Stomach (tissue), 9 donors: ENCODE results near the gene NXPE4. TPM values are rescaled to one million over a fixed set of nuclear protein-coding genes. Genes with fewer than 3 reads are reported as not detected.

Source experiments
- DNase-seq, 2 donors: peaks; one replicate each; pipeline versions ENCODE4 v3.0.0 to v3.0.0-alpha.2; 2013 to 2019
- H3K27ac ChIP-seq, 5 donors: fragments of 200-600 bp in 4 of 5; sonication (generic) in 4 of 5; one replicate each; pipeline ENCODE4 v1.5.1; 2013 to 2019; ENCODE audit warnings: mild to moderate bottlenecking in 1 of 5, moderate library complexity in 1 of 5
- H3K27me3 ChIP-seq, 3 donors: fragments of 200-600 bp; sonication (generic); one replicate each; pipeline ENCODE4 v1.5.1; 2017 to 2019; ENCODE audit warnings: mixed run types in 1 of 3
- H3K36me3 ChIP-seq, 4 donors: fragments of 200-600 bp; sonication (generic); 1 replicate in 3 of 4; 2 replicates in 1 of 4; pipeline ENCODE4 v1.5.1; 2016 to 2019
- H3K4me1 ChIP-seq, 4 donors: fragments of 200-600 bp; sonication (generic); one replicate each; pipeline ENCODE4 v1.5.1; 2016 to 2019
- H3K4me3 ChIP-seq, 4 donors: fragments of 200-600 bp; sonication (generic) in 3 of 4; one replicate each; pipeline ENCODE4 v1.5.1; 2016 to 2019; ENCODE audit warnings: mild to moderate bottlenecking in 1 of 4
- H3K9me3 ChIP-seq, 4 donors: fragments of 200-600 bp; sonication (generic); one replicate each; pipeline ENCODE4 v1.5.1; 2016 to 2019
- CTCF ChIP-seq, 7 experiments: fragments of 450-650 bp in 4 of 7; fragments of 200-600 bp in 3 of 7; sonication (generic) in 3 of 7; IDR thresholded peaks; one replicate each; pipeline ENCODE4 v1.5.1; 2016 to 2019; ENCODE audit warnings: antibody characterized with exemption in 7 of 7, control low read depth in 2 of 7, mild to moderate bottlenecking in 1 of 7
- EP300 ChIP-seq: sonication (generic); formaldehyde crosslinking; IDR thresholded peaks from one replicate; pipeline ENCODE4 v1.6.1; 2017; ENCODE audit warnings: antibody characterized with exemption
- POLR2A ChIP-seq, 4 donors: fragments of 450-650 bp; IDR thresholded peaks; one replicate each; pipeline ENCODE4 v1.6.1; 2016; ENCODE audit warnings: antibody characterized with exemption in 4 of 4, control low read depth in 2 of 4, mild to moderate bottlenecking in 1 of 4, moderate library complexity in 1 of 4
- POLR2AphosphoS5 ChIP-seq, 3 donors: sonication (generic); formaldehyde crosslinking; IDR thresholded peaks; one replicate each; pipeline ENCODE4 v1.6.1; 2016; ENCODE audit warnings: antibody characterized with exemption in 3 of 3
- WGBS, 5 donors: extraction: QIAGEN DNeasy Blood & Tissue Kit in 3 of 5; methylation state at CpG; one replicate each; pipeline versions ENCODE4 v1.1.5 to v1.1.7; 2013 to 2018; 5-methylcytosine and 5-hydroxymethylcytosine counted together
- intact Hi-C: fragments of 100-400 bp; cut with DNase I; formaldehyde crosslinking; loops from one replicate; pipeline ENCODE4 v1.15.1; 2023; ENCODE audit warnings: low total_unique reads
- polyA plus RNA-seq, 3 donors: library from polyadenylated mRNA; stranded (reverse); fragments of 200-250 nt; gene quantifications; one replicate each; pipeline ENCODE4 v1.2.3, GENCODE V29; 2013
- small RNA-seq, 4 donors: library from RNA; depleted of rRNA; stranded (forward); fragments of <200 nt; gene quantifications; one replicate each; pipeline ENCODE3, GENCODE V24; 2016
- total RNA-seq, 5 donors: library from RNA; depleted of rRNA; stranded (reverse); fragments of >200 nt; gene quantifications; one replicate each; pipeline versions ENCODE4 v1.1.0 to v1.2.3, GENCODE V29; 2014 to 2016
- donor health status: healthy with polysubstance abuse.
- donor health status: Bipolar disorder and iron deficiency.
- donor health status: healthy.

NXPE4 gene
- total and polyA plus RNA-seq, 8 donors, result 24.3 TPM; not detected in 7

GRCh38 chr11:114525682-114526081 lies 69.9 kb downstream of the NXPE4 start:
- WGBS, 5 donors, result 70 to 86% (median 79%) methylated on average over 2 of the region's 2 CpGs
- Histone ChIP-seq H3K9me3 (peaks cover 8 to 22% (median 12%) of the 10 kb centered on the region in 4 donors), H3K27ac (no peak overlapping the region), H3K4me3 (no peak overlapping the region), H3K36me3 (peaks cover 0 to 8% (median 0%) of the 10 kb centered on the region in 4 donors), H3K4me1 (no peaks in the 10 kb centered on the region), H3K27me3 (no peaks in the 10 kb centered on the region)
- DNase-seq, result no peak
- intact Hi-C loops, result no loop called here
- TF ChIP-seq CTCF (IDR thresholded peaks at IDR 0.05) (no peak), EP300 (no peak), POLR2A (IDR thresholded peaks at IDR 0.05) (no peak), POLR2AphosphoS5 (IDR thresholded peaks at IDR 0.05) (no peak)

GRCh38 chr11:114524122-114524521 lies 71.5 kb downstream of the NXPE4 start:
- Histone ChIP-seq H3K9me3 (peaks cover 8 to 22% (median 12%) of the 10 kb centered on the region in 4 donors), H3K27me3 (no peaks in the 10 kb centered on the region), H3K4me1 (no peaks in the 10 kb centered on the region), H3K36me3 (no peaks in the 10 kb centered on the region), H3K4me3 (no peak overlapping the region), H3K27ac (no peak overlapping the region)
- WGBS, 5 donors, result 62 to 91% (median 83%) methylated on average over 1 of the region's 1 CpG
- intact Hi-C loops, result no loop called here
- TF ChIP-seq CTCF (IDR thresholded peaks at IDR 0.05) (no peak), POLR2AphosphoS5 (IDR thresholded peaks at IDR 0.05) (no peak), POLR2A (IDR thresholded peaks at IDR 0.05) (no peak), EP300 (no peak)
- DNase-seq, result no peak

DNA sequence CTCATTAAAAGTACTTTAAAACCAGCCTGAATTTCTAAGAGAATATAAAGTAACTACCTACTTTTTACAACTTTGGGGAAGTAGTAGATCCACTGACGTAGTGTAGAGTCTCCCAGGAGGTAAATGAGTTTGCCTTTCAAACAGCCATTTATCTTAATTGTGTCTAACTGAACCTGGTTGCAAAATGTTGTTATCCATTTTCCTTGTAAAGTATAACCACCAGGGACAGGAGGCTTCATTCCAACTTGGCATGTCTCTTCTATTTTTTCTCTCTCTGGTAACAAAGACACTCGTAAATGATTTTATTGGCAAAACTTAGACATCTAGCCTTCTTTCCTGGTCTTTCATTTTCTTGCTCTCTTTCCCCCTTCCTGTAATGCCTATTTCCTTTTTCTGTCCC lies 72.8 kb downstream of the NXPE4 start:
- H3K27ac ChIP-seq, result no peak overlapping the region
- intact Hi-C loops, result no loop called here

More for the DNA sequence above, 72.8 kb downstream of the NXPE4 start:
- no peak for DNase-seq
- Histone ChIP-seq H3K4me1 (no peaks in the 10 kb centered on the region), H3K4me3 (no peak overlapping the region), H3K27me3 (no peaks in the 10 kb centered on the region), H3K9me3 (peaks cover 8 to 22% (median 12%) of the 10 kb centered on the region in 4 donors), H3K36me3 (no peaks in the 10 kb centered on the region)
- TF ChIP-seq POLR2AphosphoS5 (IDR thresholded peaks at IDR 0.05) (no peak), POLR2A (IDR thresholded peaks at IDR 0.05) (no peak), EP300 (no peak), CTCF (IDR thresholded peaks at IDR 0.05) (no peak)
- 44 to 69% (median 60%) methylated on average over 2 of the region's 2 CpGs for WGBS, 5 donors

Small RNA genes within 50 kb of the gene (small RNA-seq; reads per million reads assigned to genes)
- 0 reads per million in 4 donors for gene RF01210

Other genes starting within 250 kb of the NXPE4 start
- 10 to 100 TPM in 1 of 5 donors, 1 to 10 TPM in 3, under 1 TPM in 1; 0.58 to 10.1 (median 4.9) TPM for gene C11orf71, start 195.3 kb downstream of the NXPE4 start, total RNA-seq
- gene C11orf71, start 195.3 kb downstream of the NXPE4 start, polyA plus RNA-seq, result 1 to 10 TPM; 8.4 to 8.7 (median 8.6) TPM
- 10 to 100 TPM in 3 of 5 donors, 1 to 10 TPM in 2; 4.8 to 41.5 (median 13.6) TPM for gene RBM7, start 195.1 kb downstream of the NXPE4 start, total RNA-seq
- 10 to 100 TPM in 2 of 3 donors, 1 to 10 TPM in 1; 9.1 to 24.3 (median 21.1) TPM for gene RBM7, start 195.1 kb downstream of the NXPE4 start, polyA plus RNA-seq
- gene REXO2, start 156.3 kb downstream of the NXPE4 start, total RNA-seq, result 100 to 1,000 TPM; 104 to 245 (median 143) TPM
- 100 to 1,000 TPM in 1 of 3 donors, 10 to 100 TPM in 2; 67.8 to 110 (median 91.8) TPM for gene REXO2, start 156.3 kb downstream of the NXPE4 start, polyA plus RNA-seq
- gene NXPE1, start 35.9 kb downstream of the NXPE4 start, total RNA-seq, result 100 to 1,000 TPM in 1 of 5 donors, not detected in 4; 176 TPM
- not detected for gene NXPE1, start 35.9 kb downstream of the NXPE4 start, polyA plus RNA-seq
- 1 to 10 TPM in 1 of 5 donors, under 1 TPM in 2, not detected in 2; 0.37 to 5.2 (median 0.89) TPM for gene NXPE2, start 82.7 kb upstream of the NXPE4 start, total RNA-seq
- gene NXPE2, start 82.7 kb upstream of the NXPE4 start, polyA plus RNA-seq, result not detected